ENCODE results near the gene NFATC1. TPM values are rescaled to one million over a fixed set of nuclear protein-coding genes. Genes with fewer than 3 reads are reported as not detected.

The NFATC1 gene
- polyA plus RNA-seq, 1 of the 3 experiments (the other 2 are of a cell fraction) = 0.02 TPM

- TF ChIP-seq, protein P1, sequence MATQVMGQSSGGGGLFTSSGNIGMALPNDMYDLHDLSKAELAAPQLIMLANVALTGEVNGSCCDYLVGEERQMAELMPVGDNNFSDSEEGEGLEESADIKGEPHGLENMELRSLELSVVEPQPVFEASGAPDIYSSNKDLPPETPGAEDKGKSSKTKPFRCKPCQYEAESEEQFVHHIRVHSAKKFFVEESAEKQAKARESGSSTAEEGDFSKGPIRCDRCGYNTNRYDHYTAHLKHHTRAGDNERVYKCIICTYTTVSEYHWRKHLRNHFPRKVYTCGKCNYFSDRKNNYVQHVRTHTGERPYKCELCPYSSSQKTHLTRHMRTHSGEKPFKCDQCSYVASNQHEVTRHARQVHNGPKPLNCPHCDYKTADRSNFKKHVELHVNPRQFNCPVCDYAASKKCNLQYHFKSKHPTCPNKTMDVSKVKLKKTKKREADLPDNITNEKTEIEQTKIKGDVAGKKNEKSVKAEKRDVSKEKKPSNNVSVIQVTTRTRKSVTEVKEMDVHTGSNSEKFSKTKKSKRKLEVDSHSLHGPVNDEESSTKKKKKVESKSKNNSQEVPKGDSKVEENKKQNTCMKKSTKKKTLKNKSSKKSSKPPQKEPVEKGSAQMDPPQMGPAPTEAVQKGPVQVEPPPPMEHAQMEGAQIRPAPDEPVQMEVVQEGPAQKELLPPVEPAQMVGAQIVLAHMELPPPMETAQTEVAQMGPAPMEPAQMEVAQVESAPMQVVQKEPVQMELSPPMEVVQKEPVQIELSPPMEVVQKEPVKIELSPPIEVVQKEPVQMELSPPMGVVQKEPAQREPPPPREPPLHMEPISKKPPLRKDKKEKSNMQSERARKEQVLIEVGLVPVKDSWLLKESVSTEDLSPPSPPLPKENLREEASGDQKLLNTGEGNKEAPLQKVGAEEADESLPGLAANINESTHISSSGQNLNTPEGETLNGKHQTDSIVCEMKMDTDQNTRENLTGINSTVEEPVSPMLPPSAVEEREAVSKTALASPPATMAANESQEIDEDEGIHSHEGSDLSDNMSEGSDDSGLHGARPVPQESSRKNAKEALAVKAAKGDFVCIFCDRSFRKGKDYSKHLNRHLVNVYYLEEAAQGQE (IDR thresholded peaks at IDR 0.05; ENCODE audit: low read depth, low read length) = no peak
- TF ChIP-seq MEF2A (IDR thresholded peaks at IDR 0.05; ENCODE audit: borderline replicate concordance, low read depth) (no peak), FOXJ3 (CRISPR knock-in tag; IDR thresholded peaks at IDR 0.05) (no peak), SMC3 (IDR thresholded peaks at IDR 0.05; ENCODE audit: low read depth, low read length) (no peak), CHD2 (IDR thresholded peaks at IDR 0.05; ENCODE audit: low read length, partially characterized antibody) (no peak)
Observed at GRCh38 chr18:79460481-79461300, 65.0 kb downstream of the NFATC1 start (continued).

DNA sequence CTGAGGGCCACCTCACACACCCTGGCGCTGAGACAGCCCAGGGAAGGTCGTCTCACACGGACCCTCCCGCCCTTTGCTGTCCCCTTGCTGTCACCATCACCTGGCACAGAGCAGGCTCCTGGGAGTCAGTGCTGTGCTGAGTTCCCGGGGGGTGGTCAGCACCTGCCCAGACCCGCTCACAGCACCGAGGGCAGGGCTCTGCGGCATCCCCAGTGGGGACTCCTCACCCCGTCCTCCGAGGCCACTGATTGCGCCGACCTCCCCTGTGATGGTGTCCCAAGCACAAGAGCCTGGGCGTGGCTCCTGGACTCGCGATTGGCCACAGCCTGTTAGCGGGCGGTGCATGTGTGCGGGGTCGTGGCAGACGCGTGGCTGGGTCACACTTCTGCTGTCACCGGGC, 65.9 kb downstream of the NFATC1 start:
- H3K4me2 ChIP-seq = no peak overlapping the region
- H3K4me1 ChIP-seq (ENCODE audit: control insufficient read depth in 1 of 2, insufficient read depth in 2 of 2, low read depth in 1 of 2, low read length in 1 of 2) = no peaks in the 10 kb centered on the region; a peak in 1 of 4 replicates
- no peaks in the 10 kb centered on the region for H3F3A ChIP-seq (replicated peaks; ENCODE audit: insufficient read depth)
- ChIA-PET CTCF (no interaction called here), POLR2A (no interaction called here)
- DNase-seq = no peak
- H3K9ac ChIP-seq = no peak overlapping the region
- no peaks in the 10 kb centered on the region for H3K9me2 ChIP-seq
- H2AFZ ChIP-seq (ENCODE audit: low read depth) = no peak overlapping the region
- 36% methylated on average over 12 of the region's 22 CpGs for WGBS (ENCODE audit: low lambda C conversion rate)
- no peaks in the 10 kb centered on the region for H3K36me3 ChIP-seq (replicated peaks in 1 of 2; ENCODE audit: control insufficient read depth in 1 of 2, insufficient read depth in 2 of 2, low read length in 1 of 2)
- 0 out of 2 replicates have a peak, but pooled peaks cover 6% of the 10 kb centered on the region for H4K20me1 ChIP-seq (ENCODE audit: insufficient read depth)
- H3K79me2 ChIP-seq (ENCODE audit: insufficient read depth) = no peaks in the 10 kb centered on the region
- no peaks in the 10 kb centered on the region for H3K9me3 ChIP-seq
- peaks cover 98% of the 10 kb centered on the region for H3K27me3 ChIP-seq (ENCODE audit: insufficient read depth)
- H3K27ac ChIP-seq (ENCODE audit: low read depth in 2 of 2, low read length in 1 of 2) = no peak overlapping the region
- no peak overlapping the region for H3K4me3 ChIP-seq (ENCODE audit: low read depth in 2 of 2, low read length in 1 of 2)
- no peak for TF ChIP-seq MXI1 (IDR thresholded peaks at IDR 0.05; ENCODE audit: low read depth, low read length)
- no peak for TF ChIP-seq RFX5 (IDR thresholded peaks at IDR 0.05; ENCODE audit: low read length)
- no peak for TF ChIP-seq TAF1 (IDR thresholded peaks at IDR 0.05; ENCODE audit: borderline replicate concordance, low read depth, low read length)
- TF ChIP-seq GATA2 (CRISPR knock-in tag; IDR thresholded peaks at IDR 0.05) = no peak
- TF ChIP-seq RCOR1 (IDR thresholded peaks at IDR 0.05; ENCODE audit: low read length) = no peak
- TF ChIP-seq YY1 (IDR thresholded peaks at IDR 0.05; ENCODE audit: low read depth) = no peak
- TF ChIP-seq USF2 (IDR thresholded peaks at IDR 0.05; ENCODE audit: borderline replicate concordance, low read depth, low read length) = no peak
- no peak for TF ChIP-seq MEF2A (IDR thresholded peaks at IDR 0.05; ENCODE audit: borderline replicate concordance, low read depth)
- no peak for TF ChIP-seq CTCF (IDR thresholded peaks at IDR 0.05)
- TF ChIP-seq FOSL2 (IDR thresholded peaks at IDR 0.05; ENCODE audit: borderline replicate concordance, low read depth) = no peak
- TF ChIP-seq RXRA (IDR thresholded peaks at IDR 0.05; ENCODE audit: borderline replicate concordance, low read depth) = no peak
- no peak for TF ChIP-seq POLR2AphosphoS5 (IDR thresholded peaks at IDR 0.05; ENCODE audit: low read depth, low read length)
- no peak for TF ChIP-seq ZBTB33 (IDR thresholded peaks at IDR 0.05; ENCODE audit: borderline replicate concordance, low read depth)
- TF ChIP-seq, protein P2, sequence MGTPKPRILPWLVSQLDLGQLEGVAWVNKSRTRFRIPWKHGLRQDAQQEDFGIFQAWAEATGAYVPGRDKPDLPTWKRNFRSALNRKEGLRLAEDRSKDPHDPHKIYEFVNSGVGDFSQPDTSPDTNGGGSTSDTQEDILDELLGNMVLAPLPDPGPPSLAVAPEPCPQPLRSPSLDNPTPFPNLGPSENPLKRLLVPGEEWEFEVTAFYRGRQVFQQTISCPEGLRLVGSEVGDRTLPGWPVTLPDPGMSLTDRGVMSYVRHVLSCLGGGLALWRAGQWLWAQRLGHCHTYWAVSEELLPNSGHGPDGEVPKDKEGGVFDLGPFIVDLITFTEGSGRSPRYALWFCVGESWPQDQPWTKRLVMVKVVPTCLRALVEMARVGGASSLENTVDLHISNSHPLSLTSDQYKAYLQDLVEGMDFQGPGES (IDR thresholded peaks at IDR 0.05; ENCODE audit: low read depth, low read length) = no peak
- TF ChIP-seq, protein P3, sequence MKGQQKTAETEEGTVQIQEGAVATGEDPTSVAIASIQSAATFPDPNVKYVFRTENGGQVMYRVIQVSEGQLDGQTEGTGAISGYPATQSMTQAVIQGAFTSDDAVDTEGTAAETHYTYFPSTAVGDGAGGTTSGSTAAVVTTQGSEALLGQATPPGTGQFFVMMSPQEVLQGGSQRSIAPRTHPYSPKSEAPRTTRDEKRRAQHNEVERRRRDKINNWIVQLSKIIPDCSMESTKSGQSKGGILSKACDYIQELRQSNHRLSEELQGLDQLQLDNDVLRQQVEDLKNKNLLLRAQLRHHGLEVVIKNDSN (IDR thresholded peaks at IDR 0.05; ENCODE audit: borderline replicate concordance, low read depth) = no peak
- no peak for TF ChIP-seq GABPA (IDR thresholded peaks at IDR 0.05; ENCODE audit: low read depth)
